MM.1S (cell line): ENCODE measurements around the gene TIMMDC1.

Experiments used
- DNase-seq: peaks from one replicate; pipeline ENCODE4 v3.0.0-alpha.2; 2015
- H2AFZ ChIP-seq: fragments of 300-600 bp; sonication (generic); 2 replicates; pipeline ENCODE4 v1.6.0; 2016; ENCODE audit warnings: antibody characterized with exemption, low read length
- H3F3A ChIP-seq: fragments of 300-600 bp; sonication (generic); 2 replicates; pipeline ENCODE4 v1.6.1; 2016; ENCODE audit warnings: mild to moderate bottlenecking, antibody characterized with exemption, low read length, moderate library complexity, mixed read lengths; ENCODE audit not compliant: insufficient read depth
- H3K27ac ChIP-seq: fragments of 300-600 bp; sonication (generic); 2 replicates; pipeline ENCODE4 v1.5.1; 2016; ENCODE audit warnings: mild to moderate bottlenecking, low read length
- H3K27me3 ChIP-seq: fragments of 300-600 bp; sonication (generic); replicated peaks from 2 replicates; pipeline ENCODE4 v1.6.0; 2016; ENCODE audit warnings: low read length; ENCODE audit not compliant: insufficient read depth
- H3K36me3 ChIP-seq: fragments of 300-600 bp; sonication (generic); replicated peaks from 2 replicates; pipeline ENCODE4 v1.6.1; 2016; ENCODE audit warnings: mild to moderate bottlenecking, low read length, mixed read lengths; ENCODE audit not compliant: insufficient read depth
- H3K4me1 ChIP-seq: fragments of 300-600 bp; sonication (generic); 2 replicates; pipeline ENCODE4 v1.6.1; 2016; ENCODE audit warnings: low read length, mixed read lengths
- H3K4me2 ChIP-seq: fragments of 300-600 bp; sonication (generic); 2 replicates; pipeline ENCODE4 v1.6.0; 2016; ENCODE audit warnings: low read depth, low read length
- H3K4me3 ChIP-seq: fragments of 300-600 bp; sonication (generic); 2 replicates; pipeline ENCODE4 v1.5.1; 2016; ENCODE audit warnings: low read length, mixed read lengths
- H3K79me2 ChIP-seq: fragments of 300-600 bp; sonication (generic); 2 replicates; pipeline ENCODE4 v1.6.1; 2016; ENCODE audit warnings: mixed run types, low read length, mixed read lengths
- H3K9ac ChIP-seq: fragments of 300-600 bp; sonication (generic); 2 replicates; pipeline ENCODE4 v1.6.1; 2016; ENCODE audit warnings: low read length, mixed read lengths
- H3K9me2 ChIP-seq: fragments of 300-600 bp; sonication (generic); replicated peaks from 2 replicates; pipeline ENCODE4 v1.6.1; 2016; ENCODE audit warnings: mild to moderate bottlenecking, low read length, mixed read lengths; ENCODE audit not compliant: insufficient read depth
- H3K9me3 ChIP-seq: fragments of 300-600 bp; sonication (generic); replicated peaks from 2 replicates; pipeline ENCODE4 v1.6.1; 2016; ENCODE audit warnings: mild to moderate bottlenecking, low read length, mixed read lengths; ENCODE audit not compliant: insufficient read depth
- H4K20me1 ChIP-seq: fragments of 300-600 bp; sonication (generic); 2 replicates; pipeline ENCODE4 v1.6.1; 2016; ENCODE audit warnings: mild to moderate bottlenecking, low read length, moderate library complexity, mixed read lengths; ENCODE audit not compliant: insufficient read depth
- EZH2 ChIP-seq: fragments of 300-600 bp; sonication (generic); optimal IDR thresholded peaks from 2 replicates; pipeline ENCODE3; 2017; ENCODE audit warnings: low read depth, mild to moderate bottlenecking, antibody characterized with exemption, low read length, mixed read lengths
- EZH2phosphoT487 ChIP-seq: fragments of 300-600 bp; sonication (generic); IDR thresholded peaks from 2 replicates; pipeline ENCODE4 v1.6.1; 2018; ENCODE audit warnings: antibody characterized with exemption, low read length
- TF ChIP-seq, protein P1 (sequence below): fragments of 300-600 bp; sonication (generic); IDR thresholded peaks from 2 replicates; pipeline ENCODE4 v1.5.1; 2016; ENCODE audit warnings: antibody characterized with exemption, low read length, mixed read lengths

Gene TIMMDC1

DNA sequence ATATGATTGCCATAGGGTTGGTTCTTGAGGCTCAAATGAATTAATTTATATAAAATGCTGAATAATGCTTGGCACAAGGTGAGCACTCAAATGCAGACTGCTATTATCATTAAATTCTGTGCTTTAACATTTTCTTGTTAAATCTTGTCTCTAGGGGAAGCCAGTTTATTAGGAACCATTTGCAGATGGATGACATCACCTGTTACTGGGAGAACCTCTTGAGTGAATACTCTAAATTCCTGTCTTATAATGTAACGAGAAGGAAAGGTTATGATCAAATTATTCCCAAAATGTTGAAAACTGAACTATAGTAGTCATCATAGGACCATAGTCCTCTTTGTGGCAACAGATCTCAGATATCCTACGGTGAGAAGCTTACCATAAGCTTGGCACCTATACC is 6.2 kb upstream of the TIMMDC1 start:
- Histone ChIP-seq H4K20me1 (no peaks in the 10 kb centered on the region), H3K27ac (no peak overlapping the region), H3K9ac (no peak overlapping the region), H2AFZ (no peak overlapping the region), H3F3A (no peaks in the 10 kb centered on the region), H3K79me2 (no peaks in the 10 kb centered on the region), H3K4me1 (no peaks in the 10 kb centered on the region), H3K27me3 (no peaks in the 10 kb centered on the region), H3K4me3 (no peak overlapping the region), H3K4me2 (no peak overlapping the region), H3K9me3 (no peaks in the 10 kb centered on the region), H3K36me3 (no peaks in the 10 kb centered on the region), H3K9me2 (no peaks in the 10 kb centered on the region)
- no peak for TF ChIP-seq EZH2
- no peak for TF ChIP-seq EZH2phosphoT487
- TF ChIP-seq, protein P1, sequence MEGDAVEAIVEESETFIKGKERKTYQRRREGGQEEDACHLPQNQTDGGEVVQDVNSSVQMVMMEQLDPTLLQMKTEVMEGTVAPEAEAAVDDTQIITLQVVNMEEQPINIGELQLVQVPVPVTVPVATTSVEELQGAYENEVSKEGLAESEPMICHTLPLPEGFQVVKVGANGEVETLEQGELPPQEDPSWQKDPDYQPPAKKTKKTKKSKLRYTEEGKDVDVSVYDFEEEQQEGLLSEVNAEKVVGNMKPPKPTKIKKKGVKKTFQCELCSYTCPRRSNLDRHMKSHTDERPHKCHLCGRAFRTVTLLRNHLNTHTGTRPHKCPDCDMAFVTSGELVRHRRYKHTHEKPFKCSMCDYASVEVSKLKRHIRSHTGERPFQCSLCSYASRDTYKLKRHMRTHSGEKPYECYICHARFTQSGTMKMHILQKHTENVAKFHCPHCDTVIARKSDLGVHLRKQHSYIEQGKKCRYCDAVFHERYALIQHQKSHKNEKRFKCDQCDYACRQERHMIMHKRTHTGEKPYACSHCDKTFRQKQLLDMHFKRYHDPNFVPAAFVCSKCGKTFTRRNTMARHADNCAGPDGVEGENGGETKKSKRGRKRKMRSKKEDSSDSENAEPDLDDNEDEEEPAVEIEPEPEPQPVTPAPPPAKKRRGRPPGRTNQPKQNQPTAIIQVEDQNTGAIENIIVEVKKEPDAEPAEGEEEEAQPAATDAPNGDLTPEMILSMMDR: no peak
- no peak for DNase-seq

DNA sequence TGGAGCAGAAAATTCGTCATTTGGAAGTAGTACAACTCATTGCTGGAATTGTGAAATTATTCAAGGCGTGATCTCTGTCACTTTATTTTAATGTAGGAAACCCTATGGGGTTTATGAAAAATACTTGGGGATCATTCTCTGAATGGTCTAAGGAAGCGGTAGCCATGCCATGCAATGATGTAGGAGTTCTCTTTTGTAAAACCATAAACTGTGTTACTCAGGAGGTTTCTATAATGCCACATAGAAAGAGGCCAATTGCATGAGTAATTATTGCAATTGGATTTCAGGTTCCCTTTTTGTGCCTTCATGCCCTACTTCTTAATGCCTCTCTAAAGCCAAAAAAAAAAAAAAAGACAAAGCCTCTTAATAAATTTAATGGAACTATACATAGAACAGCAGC is 5.5 kb upstream of the TIMMDC1 start:
- Histone ChIP-seq H3K27me3 (no peaks in the 10 kb centered on the region), H3K4me2 (no peak overlapping the region), H3K9me3 (no peaks in the 10 kb centered on the region), H3K36me3 (no peaks in the 10 kb centered on the region), H3K27ac (no peak overlapping the region), H2AFZ (no peak overlapping the region), H3K79me2 (no peaks in the 10 kb centered on the region), H3K9ac (no peak overlapping the region), H4K20me1 (no peaks in the 10 kb centered on the region), H3F3A (no peaks in the 10 kb centered on the region), H3K4me3 (no peak overlapping the region), H3K4me1 (no peaks in the 10 kb centered on the region), H3K9me2 (no peaks in the 10 kb centered on the region)
- no peak for TF ChIP-seq EZH2phosphoT487
- no peak for DNase-seq

DNA sequence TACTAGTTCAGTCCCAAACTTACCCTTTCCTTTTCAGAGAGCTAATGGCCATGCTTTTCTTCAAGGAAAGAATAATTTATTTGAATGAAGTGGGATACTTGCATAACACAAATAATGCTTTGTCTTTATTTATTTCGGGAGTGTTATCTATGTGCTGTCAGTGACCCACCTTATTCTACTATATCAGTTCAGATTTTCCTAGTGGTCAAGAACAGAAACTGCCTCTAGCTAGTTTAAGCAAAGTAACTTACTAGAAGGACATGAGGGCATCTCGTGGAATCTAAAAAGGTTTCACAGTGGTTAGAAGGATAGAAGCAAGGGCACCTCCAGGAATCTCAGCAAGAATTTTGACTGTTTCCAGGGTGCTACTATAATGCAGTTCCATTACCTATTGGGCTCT is 3.8 kb upstream of the TIMMDC1 start:
- H3K4me3 ChIP-seq: no peak overlapping the region
- H3K79me2 ChIP-seq: peaks cover 12% of the 10 kb centered on the region
- H3K9me2 ChIP-seq: no peaks in the 10 kb centered on the region
- H3K4me2 ChIP-seq: no peak overlapping the region
- H3F3A ChIP-seq: no peaks in the 10 kb centered on the region
- H3K27ac ChIP-seq: no peak overlapping the region
- no peak overlapping the region for H2AFZ ChIP-seq
- H3K9ac ChIP-seq: no peak overlapping the region
- no peak for TF ChIP-seq EZH2phosphoT487
- no peak for TF ChIP-seq EZH2
- TF ChIP-seq, protein P1: peak; percentile 12; the same call in 1 of the 2 replicates
- no peaks in the 10 kb centered on the region for H3K27me3 ChIP-seq
- H3K36me3 ChIP-seq: no peaks in the 10 kb centered on the region
- 0 out of 2 replicates have a peak, but pooled peaks cover 5% of the 10 kb centered on the region for H3K4me1 ChIP-seq
- H4K20me1 ChIP-seq: no peaks in the 10 kb centered on the region
- no peak for DNase-seq
- H3K9me3 ChIP-seq: no peaks in the 10 kb centered on the region

DNA sequence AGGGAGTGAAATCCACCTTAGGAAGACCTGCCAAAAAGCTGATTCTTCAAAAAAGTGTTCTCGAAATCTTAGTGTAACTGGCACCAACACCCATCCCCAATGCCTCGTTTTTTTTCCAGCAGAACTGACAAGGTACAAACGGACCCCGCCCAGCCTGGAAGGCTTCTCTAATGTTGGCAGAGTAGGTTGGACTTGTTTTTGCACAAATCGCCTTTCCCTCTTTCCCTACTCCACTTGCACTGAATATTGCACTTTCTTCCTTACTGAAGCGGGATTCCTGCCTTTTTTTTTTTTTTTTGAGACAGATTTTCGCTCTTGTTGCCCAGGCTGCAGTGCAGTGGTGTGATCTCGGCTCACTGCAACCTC is 544 bp upstream of the TIMMDC1 start:
- H3K4me1 ChIP-seq: 0 out of 2 replicates have a peak, but pooled peaks cover 6% of the 10 kb centered on the region
- peak overlapping the region; percentile 92 for H3K4me3 ChIP-seq
- TF ChIP-seq EZH2: no peak
- TF ChIP-seq, protein P1: no peak
- no peak for TF ChIP-seq EZH2phosphoT487
- H3K9ac ChIP-seq: peak overlapping the region; percentile 57; the same call in 1 of the 2 replicates
- H3K79me2 ChIP-seq: peaks cover 26% of the 10 kb centered on the region
- DNase-seq: no peak
- peak overlapping the region; percentile 36; the same call in 1 of the 2 replicates for H3K27ac ChIP-seq
- no peaks in the 10 kb centered on the region for H3K9me2 ChIP-seq
- H4K20me1 ChIP-seq: no peaks in the 10 kb centered on the region
- peak overlapping the region; percentile 18; the same call in 1 of the 2 replicates for H2AFZ ChIP-seq
- H3K4me2 ChIP-seq: peak overlapping the region; percentile 65
- H3K9me3 ChIP-seq: no peaks in the 10 kb centered on the region
- H3F3A ChIP-seq: no peaks in the 10 kb centered on the region
- no peaks in the 10 kb centered on the region for H3K36me3 ChIP-seq
- H3K27me3 ChIP-seq: no peaks in the 10 kb centered on the region
